Ishikawa (cell line): ENCODE measurements around the gene ACBD6.

Source experiments
- CEBPB ChIP-seq: IDR thresholded peaks from 2 replicates; pipeline ENCODE4 v1.6.1; 2012
- CREB1 ChIP-seq: IDR thresholded peaks from 2 replicates; pipeline ENCODE4 v1.6.1; 2012; ENCODE audit warnings: low read depth
- EGR1 ChIP-seq: IDR thresholded peaks from 2 replicates; pipeline ENCODE4 v1.6.1; 2012
- EP300 ChIP-seq: IDR thresholded peaks from 2 replicates; pipeline ENCODE4 v1.6.1; 2012; ENCODE audit warnings: borderline replicate concordance
- FOXM1 ChIP-seq: IDR thresholded peaks from 2 replicates; pipeline ENCODE4 v1.6.1; 2012; ENCODE audit warnings: low read depth, borderline replicate concordance
- MAX ChIP-seq: IDR thresholded peaks from 2 replicates; pipeline ENCODE4 v1.6.1; 2012
- NFIC ChIP-seq: IDR thresholded peaks from 2 replicates; pipeline ENCODE4 v1.6.1; 2012
- RAD21 ChIP-seq: IDR thresholded peaks from 2 replicates; pipeline ENCODE4 v1.6.1; 2012; ENCODE audit warnings: low read depth
- REST ChIP-seq: IDR thresholded peaks from 2 replicates; pipeline ENCODE4 v1.6.1; 2012; ENCODE audit warnings: low read depth, mild to moderate bottlenecking
- TAF1 ChIP-seq: IDR thresholded peaks from 2 replicates; pipeline ENCODE4 v1.6.1; 2012; ENCODE audit warnings: low read depth, mild to moderate bottlenecking
- TCF12 ChIP-seq: IDR thresholded peaks from 2 replicates; pipeline ENCODE4 v1.6.1; 2012; ENCODE audit warnings: low read depth
- TEAD4 ChIP-seq: IDR thresholded peaks from 2 replicates; pipeline ENCODE4 v1.6.1; 2012
- USF1 ChIP-seq: IDR thresholded peaks from 2 replicates; pipeline ENCODE4 v1.6.1; 2012
- YY1 ChIP-seq: IDR thresholded peaks from 2 replicates; pipeline ENCODE4 v1.6.1; 2012; ENCODE audit warnings: low read depth
- ZBTB7A ChIP-seq: IDR thresholded peaks from 2 replicates; pipeline ENCODE4 v1.6.1; 2012; ENCODE audit warnings: low read depth

Gene ACBD6

GRCh38 chr1:180250499-180250770 is 251.9 kb downstream of the ACBD6 start:
- TF ChIP-seq REST, result no peak
- TF ChIP-seq TCF12, result no peak
- TF ChIP-seq FOXM1, result no peak
- no peak for TF ChIP-seq TAF1
- TF ChIP-seq EP300, result no peak
- no peak for TF ChIP-seq ZBTB7A

GRCh38 chr1:180249725-180250498 is 252.5 kb downstream of the ACBD6 start:
- TF ChIP-seq RAD21 (no peak), USF1 (no peak), MAX (no peak), TCF12 (no peak), YY1 (no peak), NFIC (no peak), CREB1 (no peak), CEBPB (no peak), REST (no peak), EGR1 (no peak), EP300 (no peak), FOXM1 (no peak), TAF1 (no peak), TEAD4 (no peak), ZBTB7A (no peak)

- no peak for TF ChIP-seq NFIC
- no peak for TF ChIP-seq CREB1
- no peak for TF ChIP-seq TAF1
- no peak for TF ChIP-seq CEBPB
- TF ChIP-seq REST, result no peak
- TF ChIP-seq USF1, result no peak
- no peak for TF ChIP-seq FOXM1
- no peak for TF ChIP-seq YY1
- TF ChIP-seq EP300, result no peak
- no peak for TF ChIP-seq RAD21
- TF ChIP-seq TEAD4, result no peak
- no peak for TF ChIP-seq TCF12
- TF ChIP-seq EGR1, result no peak
- no peak for TF ChIP-seq MAX
- TF ChIP-seq ZBTB7A, result no peak
Measured at GRCh38 chr1:180248731-180249681, 253.4 kb downstream of the ACBD6 start.

- TF ChIP-seq CREB1 (no peak), NFIC (no peak), TEAD4 (no peak), USF1 (no peak), TCF12 (no peak), EP300 (no peak), YY1 (no peak), FOXM1 (no peak), CEBPB (no peak), REST (no peak), EGR1 (no peak), ZBTB7A (no peak), RAD21 (no peak)
Measured at GRCh38 chr1:180248176-180248575, 254.2 kb downstream of the ACBD6 start.
